HK-2 (cell line): ENCODE measurements around the gene MPEG1.

ENCODE experiments used
- DNase-seq: peaks from one replicate; pipeline ENCODE4 v3.0.0-alpha.2; 2018; ENCODE audit not compliant: unreplicated experiment

Gene MPEG1

GRCh38 chr11:59164028-59164427 lies 48.7 kb downstream of the MPEG1 start:
- no peak for DNase-seq
